BLaER1 (cell line): ENCODE results near the gene HENMT1.
"Not testable (repeated sequence)": the region's sequence is repeated elsewhere in the genome, so short reads cannot be mapped to it uniquely, and the experiment has no call there.

Source experiments
- H3K27ac ChIP-seq: shearing (Covaris generic); formaldehyde crosslinking; 2 replicates; pipeline ENCODE4 v1.8.1; 2022
- H3K27me3 ChIP-seq: shearing (Covaris generic); formaldehyde crosslinking; 2 replicates; pipeline ENCODE4 v1.8.1; 2022
- H3K36me3 ChIP-seq: shearing (Covaris generic); formaldehyde crosslinking; 2 replicates; pipeline ENCODE4 v1.8.1; 2022
- H3K4me1 ChIP-seq: shearing (Covaris generic); formaldehyde crosslinking; 2 replicates; pipeline ENCODE4 v1.8.1; 2022
- H3K4me2 ChIP-seq: shearing (Covaris generic); formaldehyde crosslinking; 2 replicates; pipeline ENCODE4 v1.8.1; 2022
- H3K4me3 ChIP-seq: shearing (Covaris generic); formaldehyde crosslinking; 2 replicates; pipeline ENCODE4 v1.8.1; 2022
- H3K9ac ChIP-seq: shearing (Covaris generic); formaldehyde crosslinking; 2 replicates; pipeline ENCODE4 v1.8.1; 2022
- H3K9me3 ChIP-seq: shearing (Covaris generic); formaldehyde crosslinking; 2 replicates; pipeline ENCODE4 v1.8.1; 2022
- H4K20me1 ChIP-seq: shearing (Covaris generic); formaldehyde crosslinking; 2 replicates; pipeline ENCODE4 v1.8.1; 2022
- Cebpa-rat ChIP-seq: shearing (Covaris generic); IDR thresholded peaks from 2 replicates; pipeline ENCODE4 v1.8.1; 2022

Gene HENMT1

DNA sequence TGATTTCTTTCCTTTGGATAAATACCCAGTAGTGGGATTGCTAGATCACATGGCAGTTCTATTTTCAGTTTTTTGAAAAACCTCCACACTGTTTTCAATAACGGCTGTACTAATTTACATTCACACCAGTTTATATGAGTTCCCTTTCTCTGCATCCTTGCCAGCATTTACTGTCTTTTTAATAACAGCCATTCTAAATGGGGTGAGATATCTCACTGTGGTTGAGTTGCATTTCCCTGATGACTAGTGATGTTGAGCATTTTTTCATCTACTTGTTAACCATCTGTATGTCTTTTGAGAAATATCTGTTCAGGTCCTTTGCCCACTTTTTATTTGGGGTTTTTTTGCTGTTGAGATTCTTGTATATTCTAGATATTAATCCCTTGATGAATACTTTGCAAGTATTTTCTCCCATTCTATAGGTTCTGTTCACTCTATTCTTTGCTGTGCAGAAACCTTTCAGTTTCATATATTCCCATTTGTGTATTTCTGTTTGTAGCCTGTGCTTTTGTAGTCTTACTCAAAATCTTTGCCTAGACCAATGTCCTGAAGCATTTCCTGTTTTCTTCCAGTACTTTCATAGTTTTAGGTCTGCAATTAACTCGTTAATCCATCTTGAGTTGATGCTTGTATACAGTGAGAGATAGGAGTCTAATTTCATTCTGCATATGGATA is 7.3 kb downstream of the HENMT1 start:
- no peaks in the 10 kb centered on the region for H3K4me1 ChIP-seq
- no peak overlapping the region for H3K4me2 ChIP-seq
- H3K9ac ChIP-seq: no peak overlapping the region
- no peaks in the 10 kb centered on the region for H3K27me3 ChIP-seq
- TF ChIP-seq Cebpa-rat: no peak
- no peak overlapping the region for H3K4me3 ChIP-seq
- peaks cover 19% of the 10 kb centered on the region for H3K9me3 ChIP-seq
- no peak overlapping the region for H3K27ac ChIP-seq
- peaks cover 12% of the 10 kb centered on the region for H3K36me3 ChIP-seq
- no peaks in the 10 kb centered on the region for H4K20me1 ChIP-seq

GRCh38 chr1:108646648-108647269 is 14.1 kb downstream of the HENMT1 start:
- peak overlapping the region; percentile 66 for H3K27ac ChIP-seq

DNA sequence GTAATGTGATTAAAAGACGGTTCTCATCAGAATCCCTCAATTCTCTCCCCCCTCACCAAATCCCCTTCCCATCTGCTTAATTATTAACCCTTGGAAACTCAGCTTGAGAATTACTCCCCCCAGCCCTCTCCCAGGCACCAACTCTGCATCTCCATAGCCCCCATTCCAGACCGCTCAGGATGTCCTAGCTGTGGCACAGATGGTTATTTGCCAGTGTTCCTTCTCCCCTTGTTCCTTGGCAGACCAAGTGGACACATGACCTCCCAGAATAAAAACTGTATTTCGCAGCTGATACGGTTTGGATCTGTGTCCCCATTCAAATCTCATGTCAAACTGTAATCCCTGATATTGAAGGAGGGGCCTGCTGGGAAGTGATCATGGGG is 14.6 kb downstream of the HENMT1 start:
- Histone ChIP-seq H3K9me3 (peaks cover 17% of the 10 kb centered on the region; the same call in 1 of the 2 replicates), H3K4me1 (peaks cover 24% of the 10 kb centered on the region), H3K36me3 (peaks cover 12% of the 10 kb centered on the region), H4K20me1 (no peaks in the 10 kb centered on the region), H3K27ac (peak overlapping the region; percentile 66), H3K4me2 (peak overlapping the region; percentile 39; the same call in 1 of the 2 replicates), H3K4me3 (no peak overlapping the region), H3K9ac (no peak overlapping the region), H3K27me3 (no peaks in the 10 kb centered on the region)
- TF ChIP-seq Cebpa-rat: no peak

More at GRCh38 chr1:108646648-108647269, 14.1 kb downstream of the HENMT1 start:
- H3K27me3 ChIP-seq: no peaks in the 10 kb centered on the region
- H3K4me1 ChIP-seq: peaks cover 24% of the 10 kb centered on the region
- TF ChIP-seq Cebpa-rat: peak; percentile 99
- peaks cover 12% of the 10 kb centered on the region for H3K36me3 ChIP-seq
- H3K4me3 ChIP-seq: no peak overlapping the region
- no peaks in the 10 kb centered on the region for H4K20me1 ChIP-seq
- H3K4me2 ChIP-seq: peak overlapping the region; percentile 39
- peaks cover 20% of the 10 kb centered on the region for H3K9me3 ChIP-seq
- H3K9ac ChIP-seq: peak overlapping the region; percentile 32; the same call in 1 of the 2 replicates

- TF ChIP-seq Cebpa-rat: no peak
- H3K4me2 ChIP-seq: no peak overlapping the region
- H3K27ac ChIP-seq: 0 out of 2 replicates have a peak overlapping the region, but pooled peaks have one; percentile 66
- H3K9me3 ChIP-seq: peaks cover 17% of the 10 kb centered on the region; the same call in 1 of the 2 replicates
- peaks cover 24% of the 10 kb centered on the region for H3K4me1 ChIP-seq
- peaks cover 10% of the 10 kb centered on the region for H3K36me3 ChIP-seq
- no peaks in the 10 kb centered on the region for H4K20me1 ChIP-seq
- no peak overlapping the region for H3K4me3 ChIP-seq
- no peaks in the 10 kb centered on the region for H3K27me3 ChIP-seq
- H3K9ac ChIP-seq: no peak overlapping the region
Observed at GRCh38 chr1:108645564-108646184, 15.2 kb downstream of the HENMT1 start.

DNA sequence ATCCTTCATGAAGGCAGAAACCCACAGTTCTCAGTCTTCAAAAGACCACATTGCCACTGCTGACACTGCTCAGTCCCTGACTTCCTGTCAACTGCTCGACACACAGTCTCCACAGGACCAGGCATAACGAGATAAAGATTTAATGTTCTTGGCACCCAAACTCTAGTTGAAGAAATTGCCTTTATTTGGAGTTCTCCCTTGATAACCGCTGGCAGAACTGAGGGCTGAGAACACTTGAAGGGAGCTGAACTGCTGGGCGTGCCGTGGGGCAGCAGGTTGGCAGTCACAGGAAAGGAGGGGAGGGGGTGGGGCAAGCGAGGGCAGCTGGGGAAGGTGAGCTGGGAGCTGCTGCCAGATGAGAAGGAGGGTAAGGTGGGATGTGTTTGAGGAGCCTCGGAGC is 15.9 kb downstream of the HENMT1 start:
- Histone ChIP-seq H3K9ac (no peak overlapping the region), H3K4me3 (no peak overlapping the region), H4K20me1 (no peaks in the 10 kb centered on the region), H3K9me3 (peaks cover 17% of the 10 kb centered on the region; the same call in 1 of the 2 replicates), H3K36me3 (peaks cover 9% of the 10 kb centered on the region), H3K27me3 (no peaks in the 10 kb centered on the region), H3K4me2 (no peak overlapping the region), H3K4me1 (peaks cover 26% of the 10 kb centered on the region), H3K27ac (no peak overlapping the region)
- TF ChIP-seq Cebpa-rat: no peak

DNA sequence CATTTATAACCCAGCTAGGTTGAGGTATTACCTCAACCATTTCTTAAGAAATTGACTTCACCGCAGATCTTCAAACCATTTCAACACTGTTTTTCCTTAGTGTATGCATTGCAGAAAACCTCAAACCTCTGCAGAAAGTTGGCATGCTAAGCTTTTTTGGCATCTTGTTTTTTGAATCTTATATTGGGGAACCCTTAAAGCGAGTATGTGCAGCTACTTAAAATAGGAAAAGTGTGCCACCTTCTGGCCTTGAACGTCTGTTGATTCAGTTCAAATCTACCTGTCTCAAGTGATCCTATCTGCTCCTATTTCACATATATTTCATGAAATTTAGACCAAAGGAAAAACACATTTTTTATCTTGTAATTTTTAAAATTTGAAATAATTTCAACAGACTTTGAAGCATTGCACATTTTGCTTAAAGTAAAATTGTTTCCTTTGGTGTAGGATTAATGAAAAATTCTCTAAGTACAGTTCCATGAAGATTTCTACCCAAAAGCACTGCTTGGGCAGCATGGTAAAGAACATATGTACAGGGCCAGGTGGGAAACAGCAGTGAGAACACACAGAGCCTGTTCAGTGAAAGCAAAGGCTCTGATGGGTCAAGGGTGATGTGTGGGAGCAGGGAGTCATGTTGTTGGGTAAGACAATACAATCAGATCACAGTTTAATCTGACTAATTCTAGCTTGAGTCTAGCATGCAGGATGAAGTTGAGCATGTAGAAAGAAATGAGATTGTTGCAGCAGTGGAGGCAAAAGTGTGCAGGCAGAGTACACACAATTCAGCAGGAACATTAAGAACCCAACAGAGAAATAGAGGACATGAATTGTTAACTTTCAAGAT is 17.2 kb downstream of the HENMT1 start:
- H3K4me1 ChIP-seq: peaks cover 30% of the 10 kb centered on the region
- TF ChIP-seq Cebpa-rat: no peak

GRCh38 chr1:108640863-108641262 is 20.0 kb downstream of the HENMT1 start:
- Histone ChIP-seq H3K36me3 (peaks cover 18% of the 10 kb centered on the region), H3K4me1 (peaks cover 13% of the 10 kb centered on the region)
- H3K4me2 ChIP-seq, H4K20me1 ChIP-seq, H3K27ac ChIP-seq, H3K4me3 ChIP-seq, H3K9ac ChIP-seq, H3K27me3 ChIP-seq, H3K9me3 ChIP-seq: not testable (repeated sequence)

More for the DNA sequence above, 17.2 kb downstream of the HENMT1 start:
- no peaks in the 10 kb centered on the region for H3K27me3 ChIP-seq
- H3K9me3 ChIP-seq: peaks cover 16% of the 10 kb centered on the region; the same call in 1 of the 2 replicates
- no peaks in the 10 kb centered on the region for H4K20me1 ChIP-seq
- peaks cover 7% of the 10 kb centered on the region; the same call in 1 of the 2 replicates for H3K36me3 ChIP-seq
- no peak overlapping the region for H3K27ac ChIP-seq
- H3K9ac ChIP-seq: no peak overlapping the region
- no peak overlapping the region for H3K4me2 ChIP-seq
- no peak overlapping the region for H3K4me3 ChIP-seq

DNA sequence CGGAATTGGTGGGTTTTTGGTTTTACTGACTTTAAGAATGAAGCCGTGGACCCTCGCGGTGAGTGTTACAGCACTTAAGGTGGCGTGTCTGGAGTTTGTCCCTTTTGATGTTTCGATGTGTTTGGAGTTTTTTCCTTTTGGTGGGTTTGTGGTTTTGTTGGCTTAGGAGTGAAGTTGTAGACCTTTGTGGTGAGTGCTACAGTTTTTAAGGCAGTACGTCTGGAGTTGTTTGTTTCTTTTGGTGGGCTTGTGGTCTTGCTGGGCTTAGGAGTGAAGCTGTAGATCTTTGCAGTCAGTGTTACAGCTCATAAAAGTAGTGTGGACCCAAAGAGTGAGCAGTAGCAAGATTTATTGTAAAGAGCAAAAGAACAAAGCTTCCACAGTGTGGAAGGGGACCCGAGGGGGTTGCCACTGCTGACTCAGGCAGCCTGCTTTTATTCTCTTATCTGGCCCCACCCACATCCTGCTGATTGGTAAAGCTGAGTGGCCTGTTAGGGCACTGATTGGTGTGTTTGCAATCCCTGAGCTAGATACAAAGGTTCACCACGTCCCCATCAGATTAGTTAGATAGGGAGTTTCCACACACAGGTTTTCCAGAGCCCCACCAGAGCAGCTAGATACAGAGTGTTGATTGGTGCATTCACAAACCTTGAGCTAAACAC is 20.9 kb downstream of the HENMT1 start:
- no peak for TF ChIP-seq Cebpa-rat
- Histone ChIP-seq H4K20me1 (no peaks in the 10 kb centered on the region), H3K27me3 (no peaks in the 10 kb centered on the region), H3K4me1 (peaks cover 11% of the 10 kb centered on the region; the same call in 1 of the 2 replicates), H3K4me3 (no peak overlapping the region), H3K27ac (no peak overlapping the region), H3K4me2 (peak overlapping the region; percentile 0; the same call in 1 of the 2 replicates), H3K9ac (no peak overlapping the region), H3K9me3 (no peaks in the 10 kb centered on the region), H3K36me3 (peaks cover 26% of the 10 kb centered on the region)

DNA sequence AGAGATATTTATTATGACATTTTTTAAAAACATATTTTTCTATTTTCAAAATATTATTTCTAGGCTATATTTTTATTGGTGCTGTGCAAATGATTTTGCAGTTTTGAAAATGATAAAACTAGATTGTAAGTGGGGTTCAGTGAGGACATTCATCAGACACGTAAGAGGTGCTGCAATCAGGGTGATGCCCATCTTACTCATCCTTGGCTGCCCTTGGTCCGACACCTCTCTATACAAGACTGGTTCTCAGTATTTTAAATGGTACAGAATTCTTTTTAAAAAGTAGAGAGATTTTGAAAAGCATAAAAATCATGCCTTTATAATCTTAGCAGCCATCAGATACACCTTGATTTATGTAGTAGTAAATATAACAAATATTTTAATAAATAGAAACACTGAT is 24.0 kb downstream of the HENMT1 start:
- Histone ChIP-seq H3K27me3 (no peaks in the 10 kb centered on the region), H3K27ac (no peak overlapping the region), H3K36me3 (peaks cover 57% of the 10 kb centered on the region), H3K4me2 (no peak overlapping the region), H3K4me1 (0 out of 2 replicates have a peak, but pooled peaks cover 7% of the 10 kb centered on the region), H3K9me3 (no peaks in the 10 kb centered on the region), H3K9ac (no peak overlapping the region), H3K4me3 (no peak overlapping the region), H4K20me1 (no peaks in the 10 kb centered on the region)
- TF ChIP-seq Cebpa-rat: no peak
